Measurements from ENCODE around the gene UBQLN1.

GRCh38 chr9:83707768-83708514 lies at the start of gene UBQLN1:
- TF ChIP-seq, protein P1, sequence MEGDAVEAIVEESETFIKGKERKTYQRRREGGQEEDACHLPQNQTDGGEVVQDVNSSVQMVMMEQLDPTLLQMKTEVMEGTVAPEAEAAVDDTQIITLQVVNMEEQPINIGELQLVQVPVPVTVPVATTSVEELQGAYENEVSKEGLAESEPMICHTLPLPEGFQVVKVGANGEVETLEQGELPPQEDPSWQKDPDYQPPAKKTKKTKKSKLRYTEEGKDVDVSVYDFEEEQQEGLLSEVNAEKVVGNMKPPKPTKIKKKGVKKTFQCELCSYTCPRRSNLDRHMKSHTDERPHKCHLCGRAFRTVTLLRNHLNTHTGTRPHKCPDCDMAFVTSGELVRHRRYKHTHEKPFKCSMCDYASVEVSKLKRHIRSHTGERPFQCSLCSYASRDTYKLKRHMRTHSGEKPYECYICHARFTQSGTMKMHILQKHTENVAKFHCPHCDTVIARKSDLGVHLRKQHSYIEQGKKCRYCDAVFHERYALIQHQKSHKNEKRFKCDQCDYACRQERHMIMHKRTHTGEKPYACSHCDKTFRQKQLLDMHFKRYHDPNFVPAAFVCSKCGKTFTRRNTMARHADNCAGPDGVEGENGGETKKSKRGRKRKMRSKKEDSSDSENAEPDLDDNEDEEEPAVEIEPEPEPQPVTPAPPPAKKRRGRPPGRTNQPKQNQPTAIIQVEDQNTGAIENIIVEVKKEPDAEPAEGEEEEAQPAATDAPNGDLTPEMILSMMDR (conservative IDR thresholded peaks at IDR 0.05 in 1 of 2, IDR thresholded peaks at IDR 0.05 in 1 of 2; ENCODE audit: extremely low read depth in 1 of 2, insufficient read depth in 1 of 2, low read depth in 1 of 2, low read length in 2 of 2) = no peak
- TF ChIP-seq EZH2 (IDR thresholded peaks at IDR 0.05; ENCODE audit: borderline replicate concordance, low read length) = no peak
